VCaP (cell line): Measurements from ENCODE around the gene CD200R1L.

Experiments
- H3K27ac ChIP-seq: fragments of 450-650 bp; 2 replicates; pipeline ENCODE4 v1.5.1; 2017
- CTCF ChIP-seq: fragments of 450-650 bp; conservative IDR thresholded peaks from 2 replicates; pipeline ENCODE4 v1.5.1; 2017; ENCODE audit warnings: mild to moderate bottlenecking, moderate library complexity

The CD200R1L gene

GRCh38 chr3:112804021-112804420 is 42.6 kb downstream of the CD200R1L start:
- no peak for TF ChIP-seq CTCF

GRCh38 chr3:112803467-112803866 is 43.2 kb downstream of the CD200R1L start:
- no peak overlapping the region for H3K27ac ChIP-seq
- TF ChIP-seq CTCF, result no peak

More at GRCh38 chr3:112804021-112804420, 42.6 kb downstream of the CD200R1L start:
- H3K27ac ChIP-seq, result no peak overlapping the region

GRCh38 chr3:112802338-112802737 is 44.3 kb downstream of the CD200R1L start:
- no peak overlapping the region for H3K27ac ChIP-seq
- TF ChIP-seq CTCF, result no peak

GRCh38 chr3:112799946-112800345 is 46.7 kb downstream of the CD200R1L start:
- TF ChIP-seq CTCF, result no peak
- no peak overlapping the region for H3K27ac ChIP-seq

- no peak overlapping the region for H3K27ac ChIP-seq
These were observed 52.0 kb downstream of the CD200R1L start for GRCh38 chr3:112794622-112795172.

GRCh38 chr3:112793326-112794081 is 53.2 kb downstream of the CD200R1L start:
- H3K27ac ChIP-seq, result no peak overlapping the region

More at GRCh38 chr3:112794622-112795172, 52.0 kb downstream of the CD200R1L start:
- TF ChIP-seq CTCF, result no peak

More at GRCh38 chr3:112793326-112794081, 53.2 kb downstream of the CD200R1L start:
- TF ChIP-seq CTCF, result no peak
